A549 (cell line): ENCODE data around the gene UVSSA. TPM values are rescaled to one million over a fixed set of nuclear protein-coding genes. Genes with fewer than 3 reads are reported as not detected.
A peak's percentile ranks its signal among the peaks of the same experiment; 100 is the strongest.

Source experiments
- ATAC-seq, 2 experiments: fragments of 200-7000 bp in 1 of 2; fragments of >200 bp in 1 of 2; cut with Nextera tagmentation in 1 of 2; cut with Tn5 transposase in 1 of 2; 3 replicates each; pipeline versions ENCODE4 v1.8.0 to v1.9.1; 2018 to 2020; ENCODE audit warnings: mild to moderate bottlenecking in 1 of 2, moderate library complexity in 1 of 2
- CTCF ChIA-PET: fragments of 300-600 bp; sonication (Branson Sonifier 250); formaldehyde crosslinking; extraction: SDS; loops from one replicate; lab custom pipeline; 2021; ENCODE audit warnings: antibody characterized with exemption, inconsistent platforms; lab: Yijun Ruan, JAX
- POLR2A ChIA-PET: fragments of 350-600 bp; formaldehyde crosslinking; extraction: SDS; loops from one replicate; lab custom pipeline; 2021; ENCODE audit warnings: antibody characterized with exemption, inconsistent platforms; lab: Yijun Ruan, JAX
- DNase-seq, 2 experiments: peaks; one replicate each; pipeline versions ENCODE4 v3.0.0 to v3.0.0-alpha.2; 2011 to 2016; ENCODE audit warnings: low read depth in 1 of 2, low spot score in 1 of 2
- FAIRE-seq: peaks from 2 replicates; lab custom pipeline; 2011; peaks lifted over from hg19 to GRCh38; lab: Jason Lieb, UNC
- H3K27ac ChIP-seq, 2 experiments: fragments of >200 bp; sonication (Bioruptor Twin); formaldehyde crosslinking; 3 replicates each; pipeline ENCODE4 v1.5.1; 2016 to 2017
- H3K4me1 ChIP-seq: fragments of >200 bp; sonication (Bioruptor Twin); formaldehyde crosslinking; 3 replicates; pipeline ENCODE4 v1.6.1; 2016
- H3K4me2 ChIP-seq: fragments of >200 bp; sonication (Bioruptor Twin); formaldehyde crosslinking; 3 replicates; pipeline ENCODE4 v1.6.1; 2016
- H3K4me3 ChIP-seq: fragments of >200 bp; sonication (Bioruptor Twin); formaldehyde crosslinking; 3 replicates; pipeline ENCODE4 v1.5.1; 2016
- H3K9me3 ChIP-seq: fragments of >200 bp; sonication (Bioruptor Twin); formaldehyde crosslinking; 3 replicates; pipeline ENCODE4 v1.6.1; 2016
- CBX8 ChIP-seq: fragments of 200-600 bp; sonication (generic); IDR thresholded peaks from 2 replicates; pipeline ENCODE4 v1.6.1; 2016
- CHD2 ChIP-seq: fragments of 150-350 bp; IDR thresholded peaks from 2 replicates; pipeline ENCODE4 v1.6.1; 2014; ENCODE audit warnings: low read length; ENCODE audit not compliant: partially characterized antibody
- EHMT2 ChIP-seq: fragments of 200-600 bp; sonication (generic); IDR thresholded peaks from 2 replicates; pipeline ENCODE4 v1.6.1; 2016; ENCODE audit warnings: antibody characterized with exemption, low read depth, mild to moderate bottlenecking, moderate library complexity
- ESRRA ChIP-seq: fragments of 150-350 bp; IDR thresholded peaks from 2 replicates; pipeline ENCODE4 v1.6.1; 2014; ENCODE audit warnings: mild to moderate bottlenecking, low read length, borderline replicate concordance
- FOSB ChIP-seq: fragments of 250-450 bp; sonication (Bioruptor Pico); IDR thresholded peaks from 2 replicates; pipeline ENCODE4 v1.5.0; 2020; ENCODE audit warnings: mild to moderate bottlenecking, moderate library complexity
- FOSL2 ChIP-seq, 2 experiments: fragments of 450-650 bp in 1 of 2; fragments of >200 bp in 1 of 2; sonication (Bioruptor Twin) in 1 of 2; formaldehyde crosslinking; IDR thresholded peaks; 2 replicates each; pipeline versions ENCODE4 v1.5.0 to v1.6.1; 2016 to 2020; ENCODE audit warnings: mild to moderate bottlenecking in 1 of 2, moderate library complexity in 1 of 2
- HOXB5 ChIP-seq: fragments of 250-450 bp; sonication (Bioruptor Pico); IDR thresholded peaks from 2 replicates; pipeline ENCODE4 v1.5.0; 2020; ENCODE audit warnings: mild to moderate bottlenecking, moderate library complexity
- JUN ChIP-seq, 2 experiments: fragments of >200 bp; sonication (Bioruptor Twin); formaldehyde crosslinking; IDR thresholded peaks; 2 replicates in 1 of 2; 3 replicates in 1 of 2; pipeline ENCODE4 v1.6.1; 2016 to 2017
- JUNB ChIP-seq: fragments of >200 bp; sonication (Bioruptor Twin); formaldehyde crosslinking; IDR thresholded peaks from 2 replicates; pipeline ENCODE4 v1.6.1; 2016
- KDM1A ChIP-seq: fragments of 200-600 bp; sonication (generic); IDR thresholded peaks from 2 replicates; pipeline ENCODE4 v1.6.1; 2016; ENCODE audit warnings: low read depth, mild to moderate bottlenecking
- KDM5A ChIP-seq: fragments of 200-600 bp; sonication (generic); IDR thresholded peaks from 2 replicates; pipeline ENCODE4 v1.6.1; 2016; ENCODE audit warnings: antibody characterized with exemption, mild to moderate bottlenecking
- MYC ChIP-seq: IDR thresholded peaks from 2 replicates; pipeline ENCODE4 v1.6.1; 2012; ENCODE audit warnings: mild to moderate bottlenecking, inconsistent platforms, low read length, improper control_type of control experiment, borderline replicate concordance
- NFE2L2 ChIP-seq: fragments of 150-350 bp; conservative IDR thresholded peaks from 2 replicates; pipeline ENCODE4 v1.6.1; 2014; ENCODE audit warnings: low read length
- NR3C1 ChIP-seq: fragments of >200 bp; sonication (Bioruptor Twin); formaldehyde crosslinking; IDR thresholded peaks from 3 replicates; pipeline ENCODE4 v1.6.1; 2017
- POLR2A ChIP-seq: IDR thresholded peaks from 2 replicates; pipeline ENCODE4 v1.6.1; 2012; ENCODE audit warnings: mild to moderate bottlenecking, low read length
- RAD21 ChIP-seq, 2 experiments: fragments of >200 bp in 1 of 2; sonication (Bioruptor Twin) in 1 of 2; formaldehyde crosslinking in 1 of 2; IDR thresholded peaks in 1 of 2; conservative IDR thresholded peaks in 1 of 2; 2 replicates in 1 of 2; 3 replicates in 1 of 2; pipeline ENCODE4 v1.6.1; 2012 to 2018; ENCODE audit warnings: inconsistent platforms in 1 of 2
- RFX5 ChIP-seq: fragments of 450-650 bp; IDR thresholded peaks from 2 replicates; pipeline ENCODE4 v1.7.1; 2014; ENCODE audit warnings: antibody characterized with exemption, mild to moderate bottlenecking, moderate library complexity
- RNF2 ChIP-seq: fragments of 200-600 bp; sonication (generic); IDR thresholded peaks from 2 replicates; pipeline ENCODE4 v1.6.1; 2016; ENCODE audit warnings: low read depth, mild to moderate bottlenecking, antibody characterized with exemption, moderate library complexity, borderline replicate concordance
- SMC3 ChIP-seq: fragments of >200 bp; sonication (Bioruptor Twin); formaldehyde crosslinking; IDR thresholded peaks from 3 replicates; pipeline ENCODE4 v1.6.1; 2018; ENCODE audit warnings: inconsistent platforms
- TFCP2L1 ChIP-seq: fragments of 250-450 bp; sonication (Bioruptor Pico); IDR thresholded peaks from 2 replicates; pipeline ENCODE4 v1.5.0; 2021; ENCODE audit warnings: mild to moderate bottlenecking
- ZFP36 ChIP-seq: fragments of 450-650 bp; IDR thresholded peaks from 2 replicates; pipeline ENCODE4 v1.6.1; 2014; ENCODE audit warnings: borderline replicate concordance; ENCODE audit not compliant: partially characterized antibody
- ZNF302 ChIP-seq: fragments of 250-450 bp; sonication (Bioruptor Pico); IDR thresholded peaks from 2 replicates; pipeline ENCODE4 v1.9.0; 2021; ENCODE audit warnings: inconsistent platforms, mild to moderate bottlenecking, moderate library complexity
- ZSCAN20 ChIP-seq: fragments of 250-450 bp; sonication (Bioruptor Pico); IDR thresholded peaks from 2 replicates; pipeline ENCODE4 v1.8.0; 2022; ENCODE audit warnings: mild to moderate bottlenecking, moderate library complexity
- WGBS: methylation state at CpG from one replicate; pipeline ENCODE4 v1.1.6; 2017; ENCODE audit errors: missing lambda C conversion rate; 5-methylcytosine and 5-hydroxymethylcytosine counted together
- polyA plus RNA-seq, 4 experiments: library from polyadenylated mRNA; depleted of rRNA in 3 of 4; stranded (reverse); fragments of >200 nt; fragmentation: RNase III in 1 of 4; extraction: RNeasy Plus Mini Kit Qiagen cat#74134 plus additional on column Dnase treatment in 1 of 4; gene quantifications; 2 replicates in 3 of 4; 3 replicates in 1 of 4; pipeline ENCODE4 v1.2.3, GENCODE V29; 2011 to 2017
- TF ChIP-seq, protein P1 (sequence below): fragments of 450-650 bp; IDR thresholded peaks from 2 replicates; pipeline ENCODE4 v1.6.1; 2014; ENCODE audit warnings: antibody characterized with exemption

Gene UVSSA
- polyA plus RNA-seq, 2 of the 4 experiments (the other 2 are of a cell fraction): 4.5 to 6.9 TPM

DNA sequence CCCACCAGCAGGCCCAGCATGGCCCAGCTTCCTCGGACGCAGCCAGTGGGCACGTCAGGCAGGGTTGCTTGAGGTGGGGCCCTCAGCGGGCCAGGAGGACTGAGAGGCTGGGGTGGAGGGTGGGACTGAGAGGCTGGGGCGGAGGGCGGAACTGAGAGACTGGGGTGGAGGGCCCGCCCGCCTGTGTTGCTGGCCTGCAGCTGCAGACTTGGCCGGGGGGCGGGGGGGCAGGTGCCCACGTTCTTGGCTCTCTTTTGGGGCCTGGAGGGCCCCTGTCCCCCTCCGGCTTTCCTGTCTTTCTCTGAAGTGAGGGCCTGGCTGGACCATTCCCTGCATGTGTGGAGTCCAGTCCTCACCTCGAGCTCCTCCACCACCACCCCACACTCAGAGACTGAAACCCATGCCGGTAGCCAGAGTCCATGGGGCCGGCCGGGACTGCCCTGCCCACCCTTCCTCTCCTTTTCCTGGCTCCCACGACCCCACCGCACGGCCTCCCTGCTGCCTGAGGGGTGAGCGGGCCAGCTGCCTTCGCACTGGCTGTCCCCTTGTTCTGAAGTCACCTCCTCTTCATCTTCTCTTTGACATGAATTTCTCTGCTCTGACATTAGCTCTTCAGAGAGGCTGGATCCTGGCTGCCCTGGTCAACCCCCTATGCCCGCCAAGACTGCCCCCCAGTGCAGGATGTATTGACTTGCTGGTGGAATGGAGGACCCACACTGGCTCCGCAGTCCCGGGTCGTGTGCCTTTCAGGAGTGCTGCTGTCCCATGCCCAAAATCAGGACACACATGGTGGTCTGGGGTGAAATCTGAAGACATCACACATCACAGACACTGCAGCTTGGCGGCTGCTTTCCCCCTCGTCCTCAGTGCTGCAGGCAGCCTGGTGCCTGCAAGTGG lies 69.3 kb downstream of the UVSSA start:
- Histone ChIP-seq H3K4me3 (no peak overlapping the region), H3K4me1 (no peaks in the 10 kb centered on the region), H3K9me3 (no peaks in the 10 kb centered on the region), H3K27ac (no peak overlapping the region), H3K4me2 (no peak overlapping the region)
- ATAC-seq (no peak), FAIRE-seq (no peak), DNase-seq (no peak)
- ChIA-PET POLR2A (interaction anchor here (0.7 kb wide), 1 partner anchor 41 kb away, joined by 4 read pairs; no protein-coding TSS in a partner anchor), CTCF (interaction anchor here (0.9 to 1.6 kb wide), 2 partner anchors 213 kb away, joined by 3 to 6 read pairs; no protein-coding TSS in a partner anchor)
- 51% methylated on average over 20 of the region's 27 CpGs for WGBS
- TF ChIP-seq, protein P1, sequence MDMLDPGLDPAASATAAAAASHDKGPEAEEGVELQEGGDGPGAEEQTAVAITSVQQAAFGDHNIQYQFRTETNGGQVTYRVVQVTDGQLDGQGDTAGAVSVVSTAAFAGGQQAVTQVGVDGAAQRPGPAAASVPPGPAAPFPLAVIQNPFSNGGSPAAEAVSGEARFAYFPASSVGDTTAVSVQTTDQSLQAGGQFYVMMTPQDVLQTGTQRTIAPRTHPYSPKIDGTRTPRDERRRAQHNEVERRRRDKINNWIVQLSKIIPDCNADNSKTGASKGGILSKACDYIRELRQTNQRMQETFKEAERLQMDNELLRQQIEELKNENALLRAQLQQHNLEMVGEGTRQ: no peak
- no peak for TF ChIP-seq ZNF302 (CRISPR knock-in tag)

DNA sequence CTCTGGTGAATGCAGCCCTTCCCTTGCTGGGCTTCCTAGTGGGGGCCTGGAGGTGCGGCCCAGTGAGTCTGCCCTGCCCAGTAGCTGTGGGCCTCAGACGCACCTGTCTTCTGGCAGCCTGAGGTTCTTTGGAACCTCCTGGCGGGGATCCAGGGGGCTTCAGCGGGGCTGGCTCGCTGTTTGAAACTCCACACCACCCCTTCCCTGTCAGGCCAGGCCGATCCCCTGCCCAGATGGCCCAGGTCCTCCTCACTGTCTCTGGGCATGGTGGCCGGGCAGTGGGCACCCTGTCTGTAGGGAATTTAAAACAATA lies 69.9 kb downstream of the UVSSA start:
- CTCF ChIA-PET: interaction anchor here (1.6 kb wide), 1 partner anchor 213 kb away, joined by 6 read pairs; no protein-coding TSS in a partner anchor

DNA sequence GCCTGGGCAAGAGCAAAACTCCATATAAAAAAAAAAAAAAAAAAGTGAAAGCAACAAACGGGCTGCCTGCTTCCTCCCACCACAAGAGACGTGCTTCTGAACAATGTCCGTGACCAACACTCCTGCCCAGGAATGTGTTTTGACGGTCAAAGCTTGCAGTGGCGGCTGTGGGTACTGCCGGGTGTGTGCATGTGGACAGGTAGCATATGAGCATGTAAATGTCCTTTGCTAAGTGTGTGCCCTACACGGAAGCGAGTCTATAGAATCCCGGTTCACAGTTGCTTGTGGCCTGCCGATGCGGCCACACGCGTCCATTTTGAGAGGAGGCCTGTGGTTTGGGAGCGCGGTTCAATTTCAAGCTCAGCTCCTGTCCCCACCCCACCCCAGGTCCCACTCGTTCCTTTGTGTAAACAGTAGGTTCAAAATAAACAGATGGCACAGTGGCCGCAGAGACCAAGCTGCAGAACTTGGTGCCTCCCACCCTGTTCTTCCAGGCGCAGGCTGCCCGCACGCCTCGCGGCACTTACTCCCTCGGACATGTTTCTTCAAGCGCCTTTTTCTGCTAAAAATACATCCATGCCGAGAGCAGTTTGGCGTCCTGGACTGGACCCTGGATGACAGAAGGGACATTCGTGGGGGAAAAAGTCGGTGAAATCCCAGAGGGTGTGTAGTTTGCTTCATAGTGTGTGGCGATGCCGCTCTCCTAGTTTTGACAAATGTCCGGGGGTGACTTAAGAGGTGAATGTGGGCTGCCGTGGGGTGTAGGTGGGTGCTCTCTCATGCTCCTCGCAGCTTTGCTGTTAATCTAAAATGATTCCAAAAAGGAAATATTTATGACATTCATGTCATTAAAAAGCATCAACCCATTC lies 70.7 kb downstream of the UVSSA start:
- 65% methylated on average over 31 of the region's 33 CpGs for WGBS
- CTCF ChIA-PET: interaction anchor here (1.6 kb wide), 1 partner anchor 212 kb away, joined by 6 read pairs; no protein-coding TSS in a partner anchor
- POLR2A ChIA-PET: no interaction called here
- no peak overlapping the region for H3K4me3 ChIP-seq
- no peaks in the 10 kb centered on the region for H3K4me1 ChIP-seq
- H3K4me2 ChIP-seq: no peak overlapping the region
- H3K9me3 ChIP-seq: no peaks in the 10 kb centered on the region
- no peak overlapping the region for H3K27ac ChIP-seq
- ATAC-seq (peak; percentile 58 to 72; a peak in 4 of 6 replicates), DNase-seq (no peak), FAIRE-seq (no peak)
- TF ChIP-seq SMC3: no peak
- TF ChIP-seq NFE2L2: no peak
- TF ChIP-seq, protein P1: no peak
- TF ChIP-seq CHD2: no peak
- no peak for TF ChIP-seq JUNB
- no peak for TF ChIP-seq RNF2
- TF ChIP-seq MYC: no peak
- TF ChIP-seq CBX8: no peak
- TF ChIP-seq JUN (IDR thresholded peaks at IDR 0.05): no peak
- TF ChIP-seq RAD21 (conservative IDR thresholded peaks at IDR 0.05 in 1 of 2, IDR thresholded peaks at IDR 0.05 in 1 of 2): no peak
- TF ChIP-seq FOSB (CRISPR knock-in tag): no peak
- no peak for TF ChIP-seq HOXB5 (CRISPR knock-in tag)
- no peak for TF ChIP-seq KDM1A
- TF ChIP-seq NR3C1: no peak
- TF ChIP-seq RFX5: no peak

More for the DNA sequence above, 69.9 kb downstream of the UVSSA start:
- H3K4me3 ChIP-seq: no peak overlapping the region
- FAIRE-seq (no peak), ATAC-seq (no peak), DNase-seq (no peak)
- TF ChIP-seq FOSL2 (IDR thresholded peaks at IDR 0.05) (no peak), FOSL2 (CRISPR knock-in tag; IDR thresholded peaks at IDR 0.05) (no peak), TFCP2L1 (CRISPR knock-in tag) (no peak), RNF2 (no peak), ZSCAN20 (CRISPR knock-in tag) (no peak), KDM1A (no peak), KDM5A (no peak), POLR2A (no peak), EHMT2 (no peak), ZFP36 (no peak), JUN (IDR thresholded peaks at IDR 0.05) (no peak), HOXB5 (CRISPR knock-in tag) (no peak), ESRRA (no peak)
- TF ChIP-seq, protein P1: no peak
- H3K4me2 ChIP-seq: no peak overlapping the region
- H3K9me3 ChIP-seq: no peaks in the 10 kb centered on the region
- POLR2A ChIA-PET: no interaction called here
- no peaks in the 10 kb centered on the region for H3K4me1 ChIP-seq
- WGBS: 82% methylated on average over 2 of the region's 7 CpGs
- no peak overlapping the region for H3K27ac ChIP-seq
